HUES48 (cell line): ENCODE measurements around the gene VASP.

Experiments used
- H3K27ac ChIP-seq: one replicate; pipeline ENCODE4 v1.7.0; 2013; ENCODE audit warnings: low read depth, low read length, inconsistent platforms
- H3K27me3 ChIP-seq: 2 replicates; pipeline ENCODE4 v1.6.1; 2013; ENCODE audit warnings: mild to moderate bottlenecking, low read length; ENCODE audit not compliant: control insufficient read depth, insufficient read depth
- H3K36me3 ChIP-seq: 2 replicates; pipeline ENCODE4 v1.6.1; 2013; ENCODE audit warnings: low read length; ENCODE audit not compliant: control insufficient read depth, insufficient read depth
- H3K4me1 ChIP-seq: 2 replicates; pipeline ENCODE4 v1.6.1; 2013; ENCODE audit warnings: mild to moderate bottlenecking, low read length; ENCODE audit not compliant: control insufficient read depth, insufficient read depth
- H3K4me3 ChIP-seq: 2 replicates; pipeline ENCODE4 v1.5.1; 2013; ENCODE audit warnings: mild to moderate bottlenecking, low read depth, low read length
- H3K9ac ChIP-seq: 2 replicates; pipeline ENCODE4 v1.6.1; 2013; ENCODE audit warnings: mild to moderate bottlenecking, low read depth, low read length, moderate library complexity
- H3K9me3 ChIP-seq: 2 replicates; pipeline ENCODE4 v1.6.1; 2013; ENCODE audit warnings: low read length; ENCODE audit not compliant: control insufficient read depth, insufficient read depth

The VASP gene

GRCh38 chr19:45468803-45469131, 38.5 kb upstream of the VASP start:
- Histone ChIP-seq H3K9me3 (no peaks in the 10 kb centered on the region), H3K36me3 (no peaks in the 10 kb centered on the region), H3K27ac (peak overlapping the region; percentile 92), H3K4me3 (peak overlapping the region; percentile 86), H3K4me1 (peaks cover 4% of the 10 kb centered on the region; the same call in 1 of the 2 replicates), H3K27me3 (peaks cover 15% of the 10 kb centered on the region), H3K9ac (peak overlapping the region; percentile 58; the same call in 1 of the 2 replicates)

DNA sequence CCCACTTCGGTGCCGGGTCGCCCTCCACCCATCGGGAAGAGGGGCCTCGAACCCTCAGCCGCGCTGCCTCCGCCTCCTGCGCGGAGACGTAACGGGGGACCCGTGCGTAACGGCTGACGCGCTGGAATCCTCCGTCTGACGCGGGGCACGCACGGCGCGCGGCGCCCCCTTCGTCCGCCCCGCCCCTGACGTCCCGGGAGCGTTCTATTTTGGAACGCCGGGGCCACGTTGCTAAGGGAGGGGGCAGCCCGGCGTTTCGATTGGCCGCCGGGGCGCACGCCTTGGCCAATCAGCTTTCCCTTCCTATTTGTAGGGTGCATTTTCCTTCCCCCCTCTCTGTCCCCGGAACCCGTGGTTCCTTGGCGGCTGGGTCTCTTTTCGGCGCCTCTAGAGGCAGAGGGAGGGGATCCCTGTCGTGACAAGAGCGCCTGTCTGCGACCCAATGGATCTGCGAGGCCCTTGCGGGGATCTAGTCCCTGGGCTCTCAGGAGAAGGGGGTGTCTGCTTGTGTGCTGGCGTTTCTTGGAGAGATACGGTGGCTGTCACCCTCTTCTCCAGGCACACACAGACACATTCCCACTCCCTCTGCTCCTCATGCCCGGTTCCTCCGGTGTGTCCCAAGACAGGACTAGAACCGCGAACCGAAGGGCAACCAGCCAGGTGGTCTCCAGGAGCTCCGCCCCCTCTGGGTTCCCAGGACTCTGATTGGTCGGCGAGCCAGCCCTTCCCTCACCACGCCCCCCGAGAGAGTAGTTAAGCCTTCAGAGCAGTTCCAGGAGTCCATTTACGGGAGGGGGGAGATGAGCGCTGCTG, 37.9 kb upstream of the VASP start:
- H3K27ac ChIP-seq, result peak overlapping the region; percentile 92
- H3K9ac ChIP-seq, result peak overlapping the region; percentile 75
- H3K4me1 ChIP-seq, result peaks cover 4% of the 10 kb centered on the region; the same call in 1 of the 2 replicates
- peaks cover 15% of the 10 kb centered on the region for H3K27me3 ChIP-seq
- H3K36me3 ChIP-seq, result no peaks in the 10 kb centered on the region
- no peaks in the 10 kb centered on the region for H3K9me3 ChIP-seq
- peak overlapping the region; percentile 86 for H3K4me3 ChIP-seq

DNA sequence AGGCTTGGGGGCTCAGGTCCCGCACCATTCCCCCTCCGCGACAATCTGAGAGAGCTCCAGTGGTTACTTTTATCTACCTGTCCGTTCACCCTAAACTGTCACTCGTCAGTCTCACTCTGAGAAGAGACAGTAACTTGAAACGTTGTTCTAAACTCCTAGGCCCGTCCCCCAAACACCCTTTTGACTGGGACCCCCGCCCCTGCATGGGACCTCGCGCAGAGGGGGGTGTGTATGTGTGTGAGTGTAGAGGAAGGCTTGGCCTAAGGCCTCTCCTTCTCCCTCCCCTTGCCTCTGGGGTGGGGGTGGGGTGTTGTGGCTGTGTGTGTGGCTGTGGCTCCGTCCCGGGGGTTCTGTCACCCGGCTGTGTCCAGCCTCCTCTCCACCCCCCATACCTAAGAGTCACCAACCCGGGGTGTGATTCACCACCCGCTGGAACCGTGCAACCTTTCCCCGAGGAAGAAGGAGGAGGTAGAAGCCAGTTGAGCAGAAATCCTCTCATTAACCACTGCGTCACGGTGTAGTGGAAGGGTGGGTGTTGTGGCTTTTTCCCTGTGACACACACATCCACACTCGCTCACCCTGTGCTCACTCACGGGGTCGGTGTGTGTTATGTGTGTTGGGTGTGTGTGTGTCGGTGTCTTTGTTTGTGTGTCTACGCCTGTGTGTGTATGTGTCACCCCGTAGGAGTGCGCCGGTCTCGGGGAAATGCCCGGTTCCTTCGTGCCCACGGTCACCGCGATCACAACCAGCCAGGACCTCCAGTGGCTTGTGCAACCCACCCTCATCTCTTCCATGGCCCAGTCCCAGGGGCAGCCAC, 37.1 kb upstream of the VASP start:
- Histone ChIP-seq H3K9me3 (no peaks in the 10 kb centered on the region), H3K27ac (peak overlapping the region; percentile 92), H3K27me3 (peaks cover 15% of the 10 kb centered on the region), H3K4me3 (peak overlapping the region; percentile 86), H3K36me3 (no peaks in the 10 kb centered on the region), H3K9ac (no peak overlapping the region), H3K4me1 (peaks cover 4% of the 10 kb centered on the region; the same call in 1 of the 2 replicates)

DNA sequence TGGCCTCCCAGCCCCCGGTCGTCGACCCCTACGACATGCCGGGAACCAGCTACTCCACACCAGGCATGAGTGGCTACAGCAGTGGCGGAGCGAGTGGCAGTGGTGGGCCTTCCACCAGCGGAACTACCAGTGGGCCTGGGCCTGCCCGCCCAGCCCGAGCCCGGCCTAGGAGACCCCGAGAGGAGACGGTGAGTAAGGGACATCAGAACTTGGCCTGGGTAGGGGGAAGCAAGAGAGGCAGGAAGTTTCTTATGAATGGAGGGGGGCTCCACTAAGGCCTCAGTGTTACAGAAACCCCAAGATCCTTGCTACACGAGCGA, 36.6 kb upstream of the VASP start:
- Histone ChIP-seq H3K36me3 (no peaks in the 10 kb centered on the region), H3K27ac (no peak overlapping the region), H3K4me1 (peaks cover 4% of the 10 kb centered on the region; the same call in 1 of the 2 replicates), H3K9me3 (no peaks in the 10 kb centered on the region), H3K4me3 (no peak overlapping the region), H3K27me3 (peaks cover 15% of the 10 kb centered on the region), H3K9ac (no peak overlapping the region)

GRCh38 chr19:45471111-45471930, 36.0 kb upstream of the VASP start:
- H3K36me3 ChIP-seq, result no peaks in the 10 kb centered on the region
- no peaks in the 10 kb centered on the region for H3K9me3 ChIP-seq
- H3K4me1 ChIP-seq, result peaks cover 4% of the 10 kb centered on the region; the same call in 1 of the 2 replicates
- H3K27ac ChIP-seq, result no peak overlapping the region
- H3K4me3 ChIP-seq, result no peak overlapping the region
- H3K27me3 ChIP-seq, result peaks cover 13% of the 10 kb centered on the region
- no peak overlapping the region for H3K9ac ChIP-seq

- Histone ChIP-seq H3K36me3 (no peaks in the 10 kb centered on the region), H3K27me3 (peaks cover 13% of the 10 kb centered on the region), H3K4me1 (peaks cover 3% of the 10 kb centered on the region; the same call in 1 of the 2 replicates), H3K9me3 (no peaks in the 10 kb centered on the region), H3K27ac (peak overlapping the region; percentile 10), H3K4me3 (peak overlapping the region; percentile 46; the same call in 1 of the 2 replicates), H3K9ac (no peak overlapping the region)
Measured at GRCh38 chr19:45471931-45472562, 35.2 kb upstream of the VASP start.

DNA sequence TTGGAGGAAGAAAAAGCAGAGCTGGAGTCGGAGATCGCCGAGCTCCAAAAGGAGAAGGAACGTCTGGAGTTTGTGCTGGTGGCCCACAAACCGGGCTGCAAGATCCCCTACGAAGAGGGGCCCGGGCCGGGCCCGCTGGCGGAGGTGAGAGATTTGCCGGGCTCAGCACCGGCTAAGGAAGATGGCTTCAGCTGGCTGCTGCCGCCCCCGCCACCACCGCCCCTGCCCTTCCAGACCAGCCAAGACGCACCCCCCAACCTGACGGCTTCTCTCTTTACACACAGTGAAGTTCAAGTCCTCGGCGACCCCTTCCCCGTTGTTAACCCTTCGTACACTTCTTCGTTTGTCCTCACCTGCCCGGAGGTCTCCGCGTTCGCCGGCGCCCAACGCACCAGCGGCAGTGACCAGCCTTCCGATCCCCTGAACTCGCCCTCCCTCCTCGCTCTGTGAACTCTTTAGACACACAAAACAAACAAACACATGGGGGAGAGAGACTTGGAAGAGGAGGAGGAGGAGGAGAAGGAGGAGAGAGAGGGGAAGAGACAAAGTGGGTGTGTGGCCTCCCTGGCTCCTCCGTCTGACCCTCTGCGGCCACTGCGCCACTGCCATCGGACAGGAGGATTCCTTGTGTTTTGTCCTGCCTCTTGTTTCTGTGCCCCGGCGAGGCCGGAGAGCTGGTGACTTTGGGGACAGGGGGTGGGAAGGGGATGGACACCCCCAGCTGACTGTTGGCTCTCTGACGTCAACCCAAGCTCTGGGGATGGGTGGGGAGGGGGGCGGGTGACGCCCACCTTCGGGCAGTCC, 34.5 kb upstream of the VASP start:
- Histone ChIP-seq H3K4me1 (peaks cover 1% of the 10 kb centered on the region; the same call in 1 of the 2 replicates), H3K9ac (no peak overlapping the region), H3K27ac (peak overlapping the region; percentile 10), H3K4me3 (peak overlapping the region; percentile 46), H3K9me3 (no peaks in the 10 kb centered on the region), H3K27me3 (peaks cover 13% of the 10 kb centered on the region), H3K36me3 (no peaks in the 10 kb centered on the region)

DNA sequence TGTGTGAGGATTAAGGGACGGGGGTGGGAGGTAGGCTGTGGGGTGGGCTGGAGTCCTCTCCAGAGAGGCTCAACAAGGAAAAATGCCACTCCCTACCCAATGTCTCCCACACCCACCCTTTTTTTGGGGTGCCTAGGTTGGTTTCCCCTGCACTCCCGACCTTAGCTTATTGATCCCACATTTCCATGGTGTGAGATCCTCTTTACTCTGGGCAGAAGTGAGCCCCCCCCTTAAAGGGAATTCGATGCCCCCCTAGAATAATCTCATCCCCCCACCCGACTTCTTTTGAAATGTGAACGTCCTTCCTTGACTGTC, 34.0 kb upstream of the VASP start:
- Histone ChIP-seq H3K9ac (no peak overlapping the region), H3K27ac (no peak overlapping the region), H3K9me3 (no peaks in the 10 kb centered on the region), H3K27me3 (peaks cover 13% of the 10 kb centered on the region), H3K4me1 (peaks cover 6% of the 10 kb centered on the region), H3K4me3 (no peak overlapping the region), H3K36me3 (no peaks in the 10 kb centered on the region)

DNA sequence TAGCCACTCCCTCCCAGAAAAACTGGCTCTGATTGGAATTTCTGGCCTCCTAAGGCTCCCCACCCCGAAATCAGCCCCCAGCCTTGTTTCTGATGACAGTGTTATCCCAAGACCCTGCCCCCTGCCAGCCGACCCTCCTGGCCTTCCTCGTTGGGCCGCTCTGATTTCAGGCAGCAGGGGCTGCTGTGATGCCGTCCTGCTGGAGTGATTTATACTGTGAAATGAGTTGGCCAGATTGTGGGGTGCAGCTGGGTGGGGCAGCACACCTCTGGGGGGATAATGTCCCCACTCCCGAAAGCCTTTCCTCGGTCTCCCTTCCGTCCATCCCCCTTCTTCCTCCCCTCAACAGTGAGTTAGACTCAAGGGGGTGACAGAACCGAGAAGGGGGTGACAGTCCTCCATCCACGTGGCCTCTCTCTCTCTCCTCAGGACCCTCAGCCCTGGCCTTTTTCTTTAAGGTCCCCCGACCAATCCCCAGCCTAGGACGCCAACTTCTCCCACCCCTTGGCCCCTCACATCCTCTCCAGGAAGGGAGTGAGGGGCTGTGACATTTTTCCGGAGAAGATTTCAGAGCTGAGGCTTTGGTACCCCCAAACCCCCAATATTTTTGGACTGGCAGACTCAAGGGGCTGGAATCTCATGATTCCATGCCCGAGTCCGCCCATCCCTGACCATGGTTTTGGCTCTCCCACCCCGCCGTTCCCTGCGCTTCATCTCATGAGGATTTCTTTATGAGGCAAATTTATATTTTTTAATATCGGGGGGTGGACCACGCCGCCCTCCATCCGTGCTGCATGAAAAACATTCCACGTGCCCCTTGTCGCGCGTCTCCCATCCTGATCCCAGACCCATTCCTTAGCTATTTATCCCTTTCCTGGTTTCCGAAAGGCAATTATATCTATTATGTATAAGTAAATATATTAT, 33.3 kb upstream of the VASP start:
- Histone ChIP-seq H3K36me3 (no peaks in the 10 kb centered on the region), H3K9ac (no peak overlapping the region), H3K27me3 (peaks cover 13% of the 10 kb centered on the region), H3K4me3 (no peak overlapping the region), H3K4me1 (peaks cover 6% of the 10 kb centered on the region), H3K9me3 (no peaks in the 10 kb centered on the region), H3K27ac (no peak overlapping the region)
